ENCODE data around the gene RBM12. TPM values are rescaled to one million over a fixed set of nuclear protein-coding genes. Genes with fewer than 3 reads are reported as not detected.

RBM12 gene
- polyA plus RNA-seq, 1 experiment: 54.4 TPM

DNA sequence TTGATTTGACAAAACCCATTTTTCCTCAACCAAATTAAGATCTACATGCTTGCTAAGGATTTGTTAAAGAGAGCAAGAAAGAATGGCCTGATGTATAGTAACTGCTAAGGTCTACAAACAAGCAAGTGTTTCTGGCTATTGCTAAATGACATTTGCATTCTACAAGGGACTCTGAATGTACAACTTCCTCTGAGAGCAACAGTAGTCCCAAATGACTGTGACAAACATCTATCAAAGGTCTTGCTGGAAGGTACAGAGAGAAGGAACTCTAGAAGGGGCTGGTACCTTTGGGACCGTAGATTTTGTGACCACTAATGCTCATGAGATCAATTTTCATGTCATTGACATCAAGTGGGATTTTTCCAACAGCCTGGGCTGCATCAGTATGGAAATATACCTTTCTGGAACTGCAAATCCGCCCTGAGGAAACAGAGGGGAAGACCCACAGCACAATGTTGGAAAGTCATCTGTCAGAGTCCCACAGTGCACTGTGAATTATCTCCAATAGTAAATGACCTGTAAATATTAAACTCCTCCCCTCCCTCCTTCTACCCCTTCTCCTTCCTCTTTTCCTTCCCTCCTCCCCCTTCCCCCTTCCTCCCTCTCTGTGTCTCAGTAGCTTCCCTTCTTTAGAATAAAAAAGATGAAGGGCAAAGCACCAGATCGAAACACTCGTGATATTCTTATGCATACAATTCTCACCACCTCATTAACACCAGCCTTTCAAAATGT, 15.9 kb upstream of the RBM12 start:
- CTCF ChIA-PET: no interaction called here
- no peak overlapping the region for H3K4me3 ChIP-seq (ENCODE audit: low read depth, low read length)
- POLR2A ChIA-PET: no interaction called here
- TF ChIP-seq, protein P1, sequence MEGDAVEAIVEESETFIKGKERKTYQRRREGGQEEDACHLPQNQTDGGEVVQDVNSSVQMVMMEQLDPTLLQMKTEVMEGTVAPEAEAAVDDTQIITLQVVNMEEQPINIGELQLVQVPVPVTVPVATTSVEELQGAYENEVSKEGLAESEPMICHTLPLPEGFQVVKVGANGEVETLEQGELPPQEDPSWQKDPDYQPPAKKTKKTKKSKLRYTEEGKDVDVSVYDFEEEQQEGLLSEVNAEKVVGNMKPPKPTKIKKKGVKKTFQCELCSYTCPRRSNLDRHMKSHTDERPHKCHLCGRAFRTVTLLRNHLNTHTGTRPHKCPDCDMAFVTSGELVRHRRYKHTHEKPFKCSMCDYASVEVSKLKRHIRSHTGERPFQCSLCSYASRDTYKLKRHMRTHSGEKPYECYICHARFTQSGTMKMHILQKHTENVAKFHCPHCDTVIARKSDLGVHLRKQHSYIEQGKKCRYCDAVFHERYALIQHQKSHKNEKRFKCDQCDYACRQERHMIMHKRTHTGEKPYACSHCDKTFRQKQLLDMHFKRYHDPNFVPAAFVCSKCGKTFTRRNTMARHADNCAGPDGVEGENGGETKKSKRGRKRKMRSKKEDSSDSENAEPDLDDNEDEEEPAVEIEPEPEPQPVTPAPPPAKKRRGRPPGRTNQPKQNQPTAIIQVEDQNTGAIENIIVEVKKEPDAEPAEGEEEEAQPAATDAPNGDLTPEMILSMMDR (IDR thresholded peaks at IDR 0.05; ENCODE audit: insufficient read depth, low read depth, low read length): no peak
- peaks cover 1% of the 10 kb centered on the region for H3K36me3 ChIP-seq (ENCODE audit: control insufficient read depth, insufficient read depth, low read length)
- DNase-seq (ENCODE audit: low read depth): no peak
- H3K27me3 ChIP-seq (ENCODE audit: control insufficient read depth, insufficient read depth, low read length): no peaks in the 10 kb centered on the region

DNA sequence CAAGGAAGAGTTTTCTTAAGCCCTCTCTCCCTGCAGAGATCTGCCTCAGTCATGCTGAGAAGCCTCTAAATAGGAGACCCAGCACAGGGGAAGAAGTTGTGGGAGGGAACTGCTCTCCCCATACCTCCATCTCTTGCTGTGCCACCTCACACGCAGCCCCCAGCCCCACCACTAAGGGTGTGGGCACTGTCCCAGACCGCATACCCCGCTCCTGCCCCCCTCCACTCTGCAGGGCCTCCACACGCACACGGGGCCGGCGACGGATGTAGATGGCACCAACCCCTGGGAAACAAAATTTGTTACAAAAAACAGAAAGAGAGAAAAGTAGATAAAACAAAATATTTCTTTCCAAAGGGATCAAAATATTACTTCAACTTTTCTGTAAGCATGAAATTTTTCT, 10.2 kb upstream of the RBM12 start:
- Histone ChIP-seq H3K4me3 (ENCODE audit: low read depth, low read length) (no peak overlapping the region), H3K36me3 (ENCODE audit: control insufficient read depth, insufficient read depth, low read length) (peaks cover 8% of the 10 kb centered on the region), H3K27me3 (ENCODE audit: control insufficient read depth, insufficient read depth, low read length) (no peaks in the 10 kb centered on the region)
- no peak for DNase-seq (ENCODE audit: low read depth)
- ChIA-PET CTCF (no interaction called here), POLR2A (no interaction called here)
- TF ChIP-seq, protein P1 (IDR thresholded peaks at IDR 0.05; ENCODE audit: insufficient read depth, low read depth, low read length): no peak

DNA sequence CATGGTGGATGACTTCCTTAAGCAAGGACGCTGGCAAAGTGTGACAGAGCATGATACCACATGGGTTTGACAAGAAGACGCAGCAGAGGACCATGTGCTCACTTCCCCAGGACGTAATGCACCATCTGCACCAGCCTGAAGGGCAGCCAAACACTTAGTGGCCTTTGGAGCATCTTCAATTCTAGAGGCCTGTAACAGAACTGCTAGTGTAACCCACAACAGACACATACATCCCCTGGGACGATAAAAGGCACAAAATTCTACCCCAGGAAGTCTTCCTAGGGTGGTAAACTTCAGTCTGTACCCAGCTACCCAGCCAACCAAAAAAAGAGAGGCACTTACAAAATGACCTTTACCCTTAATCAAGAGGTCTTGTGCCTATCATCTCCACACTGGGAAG, 9.2 kb upstream of the RBM12 start:
- ChIA-PET POLR2A (no interaction called here), CTCF (no interaction called here)
- H3K27me3 ChIP-seq (ENCODE audit: control insufficient read depth, insufficient read depth, low read length): no peaks in the 10 kb centered on the region
- DNase-seq (ENCODE audit: low read depth): no peak
- TF ChIP-seq, protein P1 (IDR thresholded peaks at IDR 0.05; ENCODE audit: insufficient read depth, low read depth, low read length): no peak
- H3K4me3 ChIP-seq (ENCODE audit: low read depth, low read length): no peak overlapping the region
- peaks cover 15% of the 10 kb centered on the region for H3K36me3 ChIP-seq (ENCODE audit: control insufficient read depth, insufficient read depth, low read length)

DNA sequence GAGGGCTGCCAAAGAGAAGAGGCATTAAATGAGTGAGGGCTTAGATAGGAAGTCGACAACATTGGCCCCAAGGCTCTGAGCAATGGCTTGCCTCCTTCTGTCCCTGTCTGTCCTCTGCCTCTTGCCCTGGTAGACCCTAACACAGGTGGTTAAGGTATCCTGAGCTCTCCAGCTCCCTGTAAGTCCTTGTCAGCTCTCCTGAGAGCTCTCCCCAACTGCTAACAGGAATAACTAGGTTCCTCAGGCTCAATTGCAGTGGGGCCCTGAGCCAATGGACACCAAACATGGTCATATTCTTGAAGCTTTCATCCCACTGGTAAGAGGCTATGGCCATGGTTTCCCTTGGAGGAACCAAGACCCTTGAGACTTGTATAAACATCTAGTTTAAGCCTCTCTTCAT, 5.0 kb upstream of the RBM12 start:
- TF ChIP-seq, protein P1 (IDR thresholded peaks at IDR 0.05; ENCODE audit: insufficient read depth, low read depth, low read length): no peak
- no peaks in the 10 kb centered on the region for H3K27me3 ChIP-seq (ENCODE audit: control insufficient read depth, insufficient read depth, low read length)
- no peak overlapping the region for H3K4me3 ChIP-seq (ENCODE audit: low read depth, low read length)
- CTCF ChIA-PET: no interaction called here
- POLR2A ChIA-PET: no interaction called here
- DNase-seq (ENCODE audit: low read depth): no peak
- H3K36me3 ChIP-seq (ENCODE audit: control insufficient read depth, insufficient read depth, low read length): peaks cover 15% of the 10 kb centered on the region

DNA sequence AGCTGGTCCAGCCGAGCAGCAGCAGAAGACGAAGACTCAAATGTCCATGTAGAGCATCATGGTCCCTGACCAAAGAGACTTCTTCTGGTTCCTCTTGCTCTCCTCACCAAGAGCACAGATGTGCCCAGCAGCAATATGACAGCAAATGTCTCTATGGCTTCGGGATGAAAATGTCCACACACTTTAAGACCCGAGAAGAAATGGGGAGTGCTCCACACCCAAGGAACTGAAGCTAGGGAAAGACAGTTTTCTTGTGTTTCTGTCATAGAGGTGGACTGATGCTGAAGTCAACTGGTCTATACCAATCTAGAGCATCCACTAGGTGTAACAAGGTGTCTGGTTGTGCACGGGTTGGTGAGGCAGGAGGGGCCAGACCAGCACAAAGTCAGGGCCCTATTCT, 4.5 kb upstream of the RBM12 start:
- CTCF ChIA-PET: no interaction called here
- DNase-seq (ENCODE audit: low read depth): no peak
- POLR2A ChIA-PET: no interaction called here
- TF ChIP-seq, protein P1 (IDR thresholded peaks at IDR 0.05; ENCODE audit: insufficient read depth, low read depth, low read length): no peak
- Histone ChIP-seq H3K27me3 (ENCODE audit: control insufficient read depth, insufficient read depth, low read length) (no peaks in the 10 kb centered on the region), H3K36me3 (ENCODE audit: control insufficient read depth, insufficient read depth, low read length) (peaks cover 13% of the 10 kb centered on the region), H3K4me3 (ENCODE audit: low read depth, low read length) (no peak overlapping the region)

Measured in BJ (cell line).